GM11168 (cell line): ENCODE measurements around the gene MCM5.
"Not testable (repeated sequence)": the region's sequence is repeated elsewhere in the genome, so short reads cannot be mapped to it uniquely, and the experiment has no call there.

Experiments used
- in situ Hi-C: fragments of 300-500 bp; cut with MboI; formaldehyde crosslinking; loops from one replicate; pipeline ENCODE4 v1.12.0; 2022; ENCODE audit warnings: low sequenced_read_pairs; ENCODE audit not compliant: unreplicated experiment

Gene MCM5

GRCh38 chr22:35425971-35426800 is 26.2 kb downstream of the MCM5 start:
- in situ Hi-C loops, result loop anchor here (10.0 kb wide), 1 partner anchor 71 kb away; no protein-coding TSS in a partner anchor

- in situ Hi-C loops, result loop anchor here (10.0 kb wide), 1 partner anchor 72 kb away; no protein-coding TSS in a partner anchor
These were observed 26.8 kb downstream of the MCM5 start for GRCh38 chr22:35426801-35427140.

- in situ Hi-C loops, result loop anchor here (5.0 kb wide), 1 partner anchor 151 kb away; no protein-coding TSS in a partner anchor
These were observed 31.0 kb downstream of the MCM5 start for GRCh38 chr22:35430897-35431322.

GRCh38 chr22:35431483-35432227 is 31.7 kb downstream of the MCM5 start:
- in situ Hi-C loops, result loop anchor here (5.0 kb wide), 1 partner anchor 151 kb away; no protein-coding TSS in a partner anchor

GRCh38 chr22:35432228-35432905 is 32.4 kb downstream of the MCM5 start:
- in situ Hi-C loops, result loop anchor here (5.0 kb wide), 1 partner anchor 150 kb away; no protein-coding TSS in a partner anchor

GRCh38 chr22:35434061-35434710 is 34.2 kb downstream of the MCM5 start:
- in situ Hi-C loops, result loop anchor here (5.0 kb wide), 1 partner anchor 148 kb away; no protein-coding TSS in a partner anchor

- in situ Hi-C loops, result no loop called here
These were observed 35.3 kb downstream of the MCM5 start for GRCh38 chr22:35435201-35435740.

- in situ Hi-C loops, result no loop called here
These were observed 36.5 kb downstream of the MCM5 start for GRCh38 chr22:35436421-35436820.

- in situ Hi-C loops, result no loop called here
These were observed 37.1 kb downstream of the MCM5 start for GRCh38 chr22:35437049-35437448.

GRCh38 chr22:35438673-35439364 is 38.9 kb downstream of the MCM5 start:
- in situ Hi-C loops, result not testable (repeated sequence)

- in situ Hi-C loops, result no loop called here
These were observed 39.4 kb downstream of the MCM5 start for GRCh38 chr22:35439365-35439717.

GRCh38 chr22:35440129-35440528 is 40.2 kb downstream of the MCM5 start:
- in situ Hi-C loops, result no loop called here

- in situ Hi-C loops, result no loop called here
These were observed 41.7 kb downstream of the MCM5 start for GRCh38 chr22:35441489-35442100.

- in situ Hi-C loops, result no loop called here
These were observed 42.5 kb downstream of the MCM5 start for GRCh38 chr22:35442471-35442870.

- in situ Hi-C loops, result no loop called here
These were observed 43.4 kb downstream of the MCM5 start for GRCh38 chr22:35443338-35443737.

GRCh38 chr22:35443790-35444684 is 44.1 kb downstream of the MCM5 start:
- in situ Hi-C loops, result no loop called here

- in situ Hi-C loops, result no loop called here
These were observed 44.9 kb downstream of the MCM5 start for GRCh38 chr22:35444685-35445399.
